Esophagus (tissue), 2 donors: ENCODE results near the gene POU3F2. TPM values are rescaled to one million over a fixed set of nuclear protein-coding genes. Genes with fewer than 3 reads are reported as not detected.
A peak's percentile ranks its signal among the peaks of the same experiment; 100 is the strongest.

Experiments used
- H3K27ac ChIP-seq, 2 donors: one replicate each; pipeline ENCODE4 v1.5.1; 2013; ENCODE audit warnings: low read depth in 2 of 2, mild to moderate bottlenecking in 2 of 2, inconsistent platforms in 1 of 2, low read length in 1 of 2, moderate library complexity in 1 of 2
- H3K27me3 ChIP-seq, 2 donors: one replicate each; pipeline ENCODE4 v1.6.1; 2013; ENCODE audit warnings: low read length in 2 of 2, control low read depth in 1 of 2, mild to moderate bottlenecking in 1 of 2; ENCODE audit not compliant: insufficient read depth in 2 of 2, control insufficient read depth in 1 of 2
- H3K36me3 ChIP-seq, 2 donors: one replicate each; pipeline ENCODE4 v1.6.1; 2013; ENCODE audit warnings: low read length in 1 of 2; ENCODE audit not compliant: control insufficient read depth in 2 of 2, insufficient read depth in 2 of 2
- H3K4me1 ChIP-seq, 2 donors: one replicate each; pipeline ENCODE4 v1.6.1; 2013; ENCODE audit warnings: low read length in 1 of 2; ENCODE audit not compliant: control insufficient read depth in 2 of 2, insufficient read depth in 2 of 2
- H3K4me3 ChIP-seq, 2 donors: one replicate each; pipeline ENCODE4 v1.5.1; 2013; ENCODE audit warnings: low read length in 2 of 2, mild to moderate bottlenecking in 2 of 2, low read depth in 1 of 2, moderate library complexity in 1 of 2
- H3K9me3 ChIP-seq, 2 donors: one replicate each; pipeline ENCODE4 v1.6.1; 2013; ENCODE audit warnings: mild to moderate bottlenecking in 2 of 2, low read depth in 1 of 2, low read length in 1 of 2, moderate library complexity in 1 of 2; ENCODE audit not compliant: control insufficient read depth in 2 of 2, insufficient read depth in 1 of 2
- WGBS, 2 donors: extraction: QIAGEN DNeasy Blood & Tissue Kit; methylation state at CpG; one replicate each; pipeline ENCODE4 v1.1.7; 2013; 5-methylcytosine and 5-hydroxymethylcytosine counted together
- polyA plus RNA-seq, 2 donors: library from polyadenylated mRNA; stranded (reverse); fragments of 200-250 nt; gene quantifications; one replicate each; pipeline ENCODE4 v1.2.3, GENCODE V29; 2013
- donor health status: healthy with polysubstance abuse.
- donor health status: Bipolar disorder and iron deficiency.

The POU3F2 gene
- polyA plus RNA-seq: not detected

DNA sequence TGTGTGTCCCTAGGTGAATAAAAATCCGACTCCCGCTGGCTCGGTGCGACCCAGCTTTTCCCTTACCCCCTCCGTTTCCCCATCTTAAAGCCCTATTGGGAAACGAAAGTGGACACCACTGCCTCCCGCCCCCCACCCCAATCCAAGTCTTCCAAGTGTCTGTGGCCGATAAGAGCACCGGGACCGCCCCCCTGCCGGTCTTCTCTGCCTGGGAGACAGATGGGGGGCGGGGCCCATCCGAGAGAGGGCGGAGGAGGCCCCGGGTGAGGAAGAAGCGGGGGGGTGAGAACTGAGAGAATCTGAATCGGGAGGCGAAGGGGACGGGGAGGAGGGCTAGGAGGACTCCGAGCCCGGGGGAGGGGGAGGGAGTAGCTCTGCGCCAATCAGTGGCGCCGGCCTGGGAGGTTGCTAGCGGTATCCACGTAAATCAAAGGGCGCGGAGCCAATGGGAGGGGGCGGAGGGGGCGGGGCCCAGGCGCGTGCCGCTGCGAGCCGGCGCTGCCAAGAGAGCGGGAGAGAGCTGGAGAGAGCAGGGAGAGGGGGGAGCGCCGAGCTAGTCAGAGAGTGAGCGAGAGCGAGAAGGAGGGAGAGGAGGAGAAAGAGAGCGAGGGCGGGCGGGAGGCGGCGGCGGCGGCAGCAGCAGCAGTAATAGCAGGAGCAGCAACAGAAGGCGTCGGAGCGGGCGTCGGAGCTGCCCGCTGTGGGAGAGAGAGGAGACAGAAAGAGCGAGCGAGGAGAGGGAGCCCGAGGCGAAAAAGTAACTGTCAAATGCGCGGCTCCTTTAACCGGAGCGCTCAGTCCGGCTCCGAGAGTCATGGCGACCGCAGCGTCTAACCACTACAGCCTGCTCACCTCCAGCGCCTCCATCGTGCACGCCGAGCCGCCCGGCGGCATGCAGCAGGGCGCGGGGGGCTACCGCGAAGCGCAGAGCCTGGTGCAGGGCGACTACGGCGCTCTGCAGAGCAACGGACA lies at the start of gene POU3F2:
Gene POU3F2 (plus strand): TSS at position 515 of the 972 bp plus-strand sequence. CDS start 300 bp downstream, at position 815.
- Histone ChIP-seq H3K27me3 (peaks cover 2 to 40% of the 10 kb centered on the region in 2 donors), H3K36me3 (no peaks in the 10 kb centered on the region), H3K9me3 (no peaks in the 10 kb centered on the region), H3K27ac (no peak within 1 kb of the TSS), H3K4me3 (peak within 1 kb of the TSS; percentile 45 to 57), H3K4me1 (peaks cover 4 to 24% of the 10 kb centered on the region in 2 donors)
- WGBS, 2 donors: 1 to 2% methylated on average over 72 to 83 of the region's 83 CpGs

DNA sequence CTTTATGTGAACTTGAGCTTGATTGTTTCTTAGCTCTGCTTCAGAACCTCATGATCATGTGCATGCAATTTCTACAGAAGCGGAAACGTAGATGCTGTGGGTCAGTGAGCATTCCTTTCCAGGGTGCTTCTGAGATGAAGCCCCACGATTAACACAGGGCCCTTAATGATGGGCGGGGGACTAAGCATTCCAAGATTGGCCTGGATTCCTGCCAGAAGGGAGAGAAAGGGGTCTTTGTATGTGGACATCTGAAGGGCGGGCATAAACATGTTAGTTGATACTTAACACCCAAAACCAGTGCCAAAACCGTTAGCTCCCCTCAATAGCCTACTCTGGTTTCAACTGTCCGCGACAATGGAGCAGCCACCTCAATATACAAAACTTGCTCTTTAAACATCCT lies 46.9 kb upstream of the POU3F2 start:
- H3K4me3 ChIP-seq: no peak overlapping the region
- 61 to 64% methylated on average over 8 of the region's 8 CpGs for WGBS, 2 donors
- no peaks in the 10 kb centered on the region for H3K4me1 ChIP-seq
- no peaks in the 10 kb centered on the region for H3K9me3 ChIP-seq
- H3K27ac ChIP-seq: no peak overlapping the region
- H3K27me3 ChIP-seq: no peaks in the 10 kb centered on the region
- no peaks in the 10 kb centered on the region for H3K36me3 ChIP-seq

DNA sequence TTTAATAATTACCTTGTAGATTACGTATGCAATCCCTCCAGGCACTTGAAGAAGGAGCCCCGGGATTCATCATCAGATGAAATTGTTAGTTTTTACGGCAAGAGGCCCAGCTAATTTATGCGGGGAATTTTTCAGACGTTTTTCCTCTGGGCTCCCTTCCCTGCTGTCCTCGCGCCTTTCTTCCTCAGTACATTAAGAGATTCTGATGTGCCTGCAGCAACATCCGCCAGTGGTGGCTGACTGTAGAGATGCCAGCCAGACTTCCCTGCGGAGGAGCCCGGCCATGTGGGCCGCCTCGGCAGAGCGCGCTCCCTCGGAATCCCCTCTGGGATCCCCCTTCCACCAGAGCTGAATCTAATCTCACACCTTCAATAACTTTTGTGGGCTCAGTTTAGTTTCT lies 46.4 kb upstream of the POU3F2 start:
- H3K4me1 ChIP-seq: no peaks in the 10 kb centered on the region
- H3K27ac ChIP-seq: no peak overlapping the region
- 44 to 45% methylated on average over 15 of the region's 15 CpGs for WGBS, 2 donors
- H3K27me3 ChIP-seq: no peaks in the 10 kb centered on the region
- H3K36me3 ChIP-seq: no peaks in the 10 kb centered on the region
- no peaks in the 10 kb centered on the region for H3K9me3 ChIP-seq
- no peak overlapping the region for H3K4me3 ChIP-seq

DNA sequence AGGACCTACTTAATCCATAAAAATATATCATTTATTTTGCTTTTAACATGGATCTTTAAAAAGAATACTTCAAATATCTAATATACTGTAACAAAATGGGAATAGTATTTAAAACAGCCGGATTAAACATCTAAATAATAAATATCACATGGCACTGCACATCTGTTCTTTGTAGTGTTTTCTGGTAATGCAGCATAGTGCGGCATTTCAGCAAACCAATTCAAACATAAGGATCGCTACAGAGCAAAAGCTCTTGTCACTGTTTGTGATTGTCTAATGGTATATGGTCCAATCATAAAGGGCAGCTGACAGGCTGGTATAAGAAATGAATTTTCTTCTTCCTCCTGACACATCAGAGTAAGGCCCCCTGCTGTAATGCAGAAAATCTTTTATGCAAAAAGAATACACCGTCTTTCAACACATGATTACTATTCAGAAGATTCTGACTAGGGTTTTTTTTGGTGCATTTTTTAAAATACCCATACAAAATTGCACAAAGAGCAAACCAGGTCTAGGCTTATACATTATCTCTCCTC lies 40.0 kb upstream of the POU3F2 start:
- Histone ChIP-seq H3K36me3 (no peaks in the 10 kb centered on the region), H3K27me3 (no peaks in the 10 kb centered on the region), H3K4me3 (no peak overlapping the region), H3K4me1 (no peaks in the 10 kb centered on the region), H3K27ac (no peak overlapping the region), H3K9me3 (no peaks in the 10 kb centered on the region)
- 70 to 77% methylated on average over 4 of the region's 4 CpGs for WGBS, 2 donors

DNA sequence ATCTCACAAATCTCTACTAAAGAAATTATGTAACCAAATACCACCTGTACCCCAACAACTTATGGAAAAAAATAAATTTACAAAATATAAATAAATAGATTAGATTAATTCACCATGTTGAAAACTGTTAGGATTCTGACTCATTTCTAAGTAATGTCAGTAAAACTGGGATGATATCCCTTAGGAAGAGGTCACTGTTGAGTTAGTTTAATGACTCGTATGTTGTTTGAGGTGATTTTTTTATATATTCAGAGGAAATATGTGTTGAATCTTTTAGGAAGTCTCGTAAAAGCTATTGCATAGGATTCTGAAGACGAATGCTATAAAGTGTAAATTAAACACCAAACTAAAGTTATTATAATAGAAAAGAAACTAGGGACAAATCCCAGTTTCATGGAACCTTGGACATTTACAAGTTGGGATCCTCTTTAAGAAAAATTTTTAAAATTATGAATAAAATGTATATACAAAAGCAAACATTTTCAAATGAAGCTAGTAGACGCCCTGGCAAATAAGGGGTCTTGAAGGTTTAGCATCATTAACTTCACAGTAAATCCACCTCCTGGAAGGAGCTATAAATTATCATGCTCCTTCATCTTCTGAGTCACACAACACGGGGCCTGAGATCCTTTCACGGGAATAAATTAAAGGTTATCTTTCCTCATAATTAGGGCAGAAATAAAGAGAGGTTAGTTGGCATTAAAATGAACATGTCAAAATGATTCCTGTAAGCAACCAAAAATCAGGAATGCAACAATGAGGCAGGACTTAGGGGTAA lies 37.0 kb upstream of the POU3F2 start:
- H3K36me3 ChIP-seq: no peaks in the 10 kb centered on the region
- no peak overlapping the region for H3K27ac ChIP-seq
- no peaks in the 10 kb centered on the region for H3K4me1 ChIP-seq
- no peaks in the 10 kb centered on the region for H3K27me3 ChIP-seq
- H3K9me3 ChIP-seq: no peaks in the 10 kb centered on the region
- WGBS, 2 donors: 77 to 80% methylated on average over 6 of the region's 6 CpGs
- no peak overlapping the region for H3K4me3 ChIP-seq

DNA sequence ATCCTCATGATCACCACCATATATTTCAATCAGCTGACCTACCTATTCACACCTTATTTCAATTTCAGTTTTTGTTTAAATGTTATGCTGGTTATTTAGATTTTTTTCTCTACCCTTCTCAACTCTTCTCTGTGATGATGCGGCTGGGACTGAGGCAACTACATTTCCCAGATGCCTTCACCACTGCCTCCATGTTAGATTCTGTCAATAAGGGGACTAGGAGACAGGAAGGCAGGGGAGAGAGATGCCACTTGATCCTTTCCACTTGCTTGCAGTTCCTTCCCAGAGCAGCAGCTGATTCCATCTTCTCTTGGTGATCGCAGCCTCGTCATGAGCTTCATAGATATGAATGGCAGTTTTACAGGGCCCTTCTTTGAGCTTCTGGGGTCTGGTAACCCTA lies 33.5 kb upstream of the POU3F2 start:
- H3K4me3 ChIP-seq: no peak overlapping the region
- no peaks in the 10 kb centered on the region for H3K4me1 ChIP-seq
- H3K27me3 ChIP-seq: no peaks in the 10 kb centered on the region
- 76 to 83% methylated on average over 3 of the region's 3 CpGs for WGBS, 2 donors
- H3K36me3 ChIP-seq: no peaks in the 10 kb centered on the region
- no peaks in the 10 kb centered on the region for H3K9me3 ChIP-seq
- H3K27ac ChIP-seq: no peak overlapping the region

DNA sequence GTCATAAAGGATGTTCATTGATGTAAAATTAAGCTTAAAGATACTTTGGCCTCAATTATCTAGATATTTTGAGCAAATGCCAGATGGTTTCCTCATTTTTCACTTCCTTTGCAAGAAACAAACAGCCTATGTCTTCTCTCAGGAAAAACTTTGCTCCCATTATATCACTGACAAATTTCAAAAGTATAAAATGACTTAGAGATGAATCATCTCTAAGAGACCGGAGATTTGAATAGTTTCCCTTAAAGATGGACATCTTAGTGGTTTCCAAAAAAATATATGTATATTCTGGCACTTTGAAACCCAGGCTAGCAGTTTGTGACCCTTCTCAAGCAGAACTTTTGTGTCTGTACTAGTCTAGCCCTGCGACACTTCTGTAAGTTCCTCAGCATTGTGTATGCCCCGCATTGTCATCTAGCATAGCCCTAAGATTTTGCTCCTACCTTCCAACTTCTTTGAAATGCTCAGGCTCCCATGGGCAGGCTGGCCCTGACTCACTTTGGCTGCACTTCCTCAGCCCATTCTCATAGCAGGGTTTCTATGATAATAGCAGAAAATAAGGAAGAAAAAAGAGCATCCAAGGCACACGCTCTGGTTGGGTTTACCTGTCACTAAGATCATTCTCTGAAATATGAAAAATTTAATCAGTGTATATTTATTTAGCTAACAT lies 25.7 kb upstream of the POU3F2 start:
- H3K27me3 ChIP-seq: no peaks in the 10 kb centered on the region
- no peaks in the 10 kb centered on the region for H3K9me3 ChIP-seq
- H3K4me3 ChIP-seq: no peak overlapping the region
- H3K4me1 ChIP-seq: no peaks in the 10 kb centered on the region
- 71 to 74% methylated on average over 4 of the region's 4 CpGs for WGBS, 2 donors
- H3K27ac ChIP-seq: no peak overlapping the region
- no peaks in the 10 kb centered on the region for H3K36me3 ChIP-seq

DNA sequence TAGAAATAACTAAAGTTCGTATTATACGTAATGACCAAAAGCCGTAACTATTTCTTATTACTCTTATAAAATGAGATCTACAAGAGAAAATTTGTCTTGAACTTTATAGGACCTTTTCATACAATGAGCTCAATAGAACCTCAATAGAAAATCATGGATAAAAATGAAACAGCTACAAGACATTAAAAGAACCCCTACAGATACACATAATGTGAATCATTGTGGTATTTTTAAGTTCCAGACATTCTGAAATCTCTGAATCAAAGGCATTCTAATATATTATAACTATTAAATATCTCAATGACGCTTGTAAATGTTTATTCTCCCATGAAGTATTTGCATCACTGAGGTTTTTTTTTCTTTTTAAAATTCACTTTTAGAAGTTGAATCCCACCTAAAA lies 22.2 kb upstream of the POU3F2 start:
- Histone ChIP-seq H3K4me3 (no peak overlapping the region), H3K36me3 (no peaks in the 10 kb centered on the region), H3K27me3 (no peaks in the 10 kb centered on the region), H3K27ac (no peak overlapping the region), H3K9me3 (no peaks in the 10 kb centered on the region), H3K4me1 (no peaks in the 10 kb centered on the region)
- 87 to 90% methylated on average over 4 of the region's 4 CpGs for WGBS, 2 donors

DNA sequence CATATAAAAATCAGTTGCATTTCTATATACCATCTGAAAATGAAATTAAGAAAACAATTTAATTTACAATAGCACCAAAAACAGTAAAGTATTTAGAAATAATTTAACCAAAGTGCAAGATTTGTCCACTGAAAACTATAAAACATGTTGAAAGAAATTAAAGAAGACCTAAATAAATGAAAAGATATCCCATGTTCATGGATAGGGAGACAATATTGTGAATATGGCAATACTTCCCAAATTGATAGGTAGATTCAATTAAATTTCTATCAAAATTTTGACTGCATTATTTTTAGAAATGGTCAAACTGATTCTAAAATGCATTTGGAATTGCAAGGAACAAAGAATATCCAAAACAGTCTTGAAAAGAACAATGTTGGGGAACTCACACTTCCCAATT lies 17.6 kb upstream of the POU3F2 start:
- Histone ChIP-seq H3K9me3 (no peaks in the 10 kb centered on the region), H3K27me3 (no peaks in the 10 kb centered on the region), H3K36me3 (no peaks in the 10 kb centered on the region), H3K4me1 (no peaks in the 10 kb centered on the region), H3K4me3 (no peak overlapping the region), H3K27ac (no peak overlapping the region)
